Kasumi-1 (cell line): ENCODE results near the gene ALG14.
"Not testable (repeated sequence)": the region's sequence is repeated elsewhere in the genome, so short reads cannot be mapped to it uniquely, and the experiment has no call there.

Experiments used
- DNase-seq, 2 experiments: peaks; one replicate each; lab custom pipeline; 2025; lab: John Stamatoyannopoulos, UW

The ALG14 gene

DNA sequence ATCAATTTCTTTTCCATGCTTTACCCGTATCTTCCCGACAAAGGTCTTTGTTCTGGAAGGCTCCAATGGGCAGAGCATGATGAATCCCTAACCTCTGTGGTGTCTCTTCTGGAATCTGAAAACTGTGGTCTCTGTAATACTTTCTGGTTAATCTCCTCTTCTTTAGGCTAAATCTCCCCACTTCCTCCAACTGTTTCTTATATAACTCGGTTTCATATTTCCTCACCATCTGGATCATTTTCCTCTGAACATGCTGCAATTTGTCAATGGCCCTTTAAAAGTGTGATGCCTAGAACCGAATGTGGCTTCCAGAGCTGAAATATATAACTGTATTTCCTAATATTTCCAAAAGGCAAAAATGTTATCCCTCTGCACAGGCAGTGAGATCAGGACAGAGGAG, 66.1 kb downstream of the ALG14 start:
- peak; percentile 66 to 75 for DNase-seq

DNA sequence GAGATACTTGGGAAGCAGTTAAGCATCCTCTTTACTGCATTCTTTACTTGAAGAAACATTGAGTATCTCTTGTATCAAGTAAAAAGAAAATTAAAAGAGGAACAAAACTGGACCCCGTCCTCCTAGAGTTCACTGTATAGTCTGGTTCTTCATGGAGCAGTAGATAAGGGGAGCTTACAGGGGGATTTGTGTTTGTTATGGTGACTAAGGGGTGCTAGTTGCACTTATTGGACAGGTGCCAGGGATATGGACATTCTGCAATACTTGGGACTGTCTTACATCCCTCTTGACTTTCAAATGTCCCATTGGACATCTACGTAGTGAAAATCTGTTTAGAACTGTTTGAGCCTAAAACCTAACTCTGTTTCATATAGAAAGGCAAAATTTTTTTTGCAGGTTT, 67.2 kb downstream of the ALG14 start:
- no peak for DNase-seq

DNA sequence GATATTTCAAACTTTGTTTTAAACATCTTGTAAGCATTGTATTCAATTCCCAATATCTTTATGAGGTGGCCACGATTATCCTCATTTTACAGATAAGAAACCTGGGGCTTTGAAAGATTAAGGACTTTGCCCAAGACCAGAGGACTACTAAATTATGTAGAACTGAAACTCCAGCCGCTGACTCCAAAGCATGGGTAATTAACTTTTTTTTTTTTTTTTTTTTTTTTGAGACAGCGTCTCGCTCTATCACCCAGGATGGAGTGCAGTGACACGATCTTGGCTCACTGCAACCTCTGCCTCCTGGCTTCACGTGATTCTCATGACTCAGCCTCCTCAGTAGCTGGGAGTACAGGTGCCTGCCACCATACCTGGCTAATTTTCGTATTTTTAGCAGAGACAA, 68.7 kb downstream of the ALG14 start:
- no peak for DNase-seq

DNA sequence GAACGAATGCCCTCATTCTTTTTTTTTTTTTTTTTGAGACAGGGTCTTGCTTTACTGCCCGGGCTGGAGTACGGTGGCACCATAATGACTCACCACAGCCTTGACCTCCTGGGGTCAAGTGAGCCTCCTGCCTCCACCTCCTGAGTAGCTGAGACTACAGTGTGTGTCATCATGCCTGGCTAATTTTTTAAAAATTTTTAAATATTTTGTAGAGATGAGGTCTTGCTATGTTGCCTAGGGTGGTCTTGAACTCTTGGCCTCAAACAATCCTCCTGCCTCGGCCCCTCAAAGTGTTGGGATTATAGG, 69.4 kb downstream of the ALG14 start:
- DNase-seq, result no peak

DNA sequence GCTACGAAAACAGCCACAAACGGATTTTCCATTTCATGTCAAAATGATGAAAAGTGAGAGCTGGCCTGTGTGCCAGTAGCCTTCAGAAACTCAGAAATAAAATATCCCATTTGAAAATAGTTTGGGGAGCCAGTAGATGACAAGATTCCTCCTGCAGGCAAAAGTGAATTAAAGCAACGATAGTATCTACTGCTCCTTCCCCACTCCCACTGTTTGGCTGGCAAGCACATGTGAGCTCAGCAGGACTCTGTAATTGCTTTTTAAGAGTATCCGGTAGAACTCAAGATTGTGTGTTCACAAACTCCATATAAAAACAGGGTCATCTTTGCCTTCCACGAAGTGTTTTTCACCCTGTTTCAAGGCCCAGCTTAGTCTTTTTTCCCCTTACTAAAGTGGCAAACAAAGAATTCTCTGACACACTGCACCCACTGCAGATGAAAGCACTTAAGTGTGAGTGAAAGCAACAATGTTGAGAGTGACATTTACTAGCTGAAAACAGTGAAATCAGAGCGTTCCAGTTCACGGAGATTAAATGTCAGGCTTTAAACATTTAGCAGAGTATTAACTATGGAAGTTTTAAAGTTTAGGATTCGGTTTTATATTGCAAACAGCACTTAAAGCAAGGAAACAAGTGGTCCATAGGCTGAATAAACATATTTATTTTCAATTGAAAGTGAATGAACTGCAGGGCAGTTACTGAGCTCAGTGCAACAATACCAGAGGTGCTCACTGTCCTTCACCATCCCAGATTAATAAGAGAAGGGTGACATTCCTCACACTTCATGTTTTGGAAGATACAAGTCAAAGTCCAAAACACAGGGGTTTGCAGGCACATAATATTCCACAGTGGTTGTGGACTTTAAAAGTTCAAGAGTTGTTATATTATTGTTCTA, 70.0 kb downstream of the ALG14 start:
- no peak for DNase-seq

DNA sequence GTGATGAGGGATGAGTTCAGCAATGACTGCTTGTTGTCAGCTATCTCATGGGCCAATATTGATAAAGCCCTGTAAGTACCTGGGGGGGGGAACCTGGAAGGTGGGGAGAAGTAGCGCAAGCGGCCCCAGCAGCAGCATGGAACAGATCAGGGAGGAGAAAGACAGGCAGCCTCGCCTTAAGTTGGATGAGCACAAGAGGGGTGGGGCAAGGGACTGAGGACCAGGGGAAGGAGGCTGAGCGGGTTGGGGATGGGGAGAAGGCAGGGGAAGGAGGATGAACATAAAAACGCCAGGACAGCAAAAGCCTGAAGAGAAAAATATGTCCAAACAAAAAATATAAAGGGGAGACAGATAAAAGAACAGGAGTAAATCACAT, 70.6 kb downstream of the ALG14 start:
- no peak for DNase-seq

DNA sequence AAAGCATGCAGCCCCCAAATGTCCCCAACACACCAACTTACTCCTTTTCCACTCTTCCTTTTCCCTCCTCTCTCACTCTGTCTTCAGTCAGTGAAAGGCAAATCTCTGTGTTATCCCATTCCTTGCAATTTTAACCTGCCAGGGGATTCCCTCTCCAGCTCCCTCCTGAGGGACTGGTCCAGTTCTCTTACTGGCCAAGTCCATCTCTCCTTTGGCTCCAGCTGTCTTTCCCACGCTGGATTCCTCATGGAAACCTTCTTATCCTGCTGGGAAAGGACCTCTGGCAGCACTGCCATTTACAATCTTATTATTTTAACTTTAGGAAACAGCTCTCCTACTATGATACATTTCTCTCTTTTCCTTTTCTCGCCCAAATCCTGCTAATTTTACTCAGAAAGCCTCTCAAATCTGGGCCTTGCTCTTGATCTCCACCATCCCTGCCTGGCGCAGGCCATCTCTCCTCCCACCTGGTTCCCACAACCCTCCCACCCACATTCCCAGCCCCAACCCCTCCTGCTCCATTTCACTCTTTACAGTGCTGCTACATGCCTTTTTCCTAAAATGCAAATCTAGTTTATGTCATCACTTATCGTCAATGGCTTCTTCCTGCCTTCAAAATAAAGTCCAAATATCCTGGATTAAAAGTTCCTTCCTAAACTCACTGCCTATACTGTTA, 73.2 kb downstream of the ALG14 start:
- no peak for DNase-seq

DNA sequence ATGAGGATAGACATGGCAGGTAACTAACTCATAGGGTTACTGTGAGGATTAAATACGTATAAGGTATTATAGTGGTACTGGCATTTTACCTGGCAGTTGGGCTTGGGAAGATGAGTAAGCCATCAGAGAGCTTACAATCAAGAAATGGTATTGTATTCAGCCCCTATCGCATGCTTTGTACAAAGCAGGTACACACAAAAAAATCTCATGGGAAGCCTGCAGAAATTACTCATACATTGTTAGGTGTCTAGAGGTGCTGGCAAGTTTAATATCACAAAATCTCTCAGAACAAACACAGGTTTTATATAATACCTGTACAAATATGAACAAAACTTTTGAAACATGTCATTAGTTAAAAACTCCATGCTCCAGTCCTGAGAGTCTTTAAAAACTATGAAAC, 74.0 kb downstream of the ALG14 start:
- no peak for DNase-seq

DNA sequence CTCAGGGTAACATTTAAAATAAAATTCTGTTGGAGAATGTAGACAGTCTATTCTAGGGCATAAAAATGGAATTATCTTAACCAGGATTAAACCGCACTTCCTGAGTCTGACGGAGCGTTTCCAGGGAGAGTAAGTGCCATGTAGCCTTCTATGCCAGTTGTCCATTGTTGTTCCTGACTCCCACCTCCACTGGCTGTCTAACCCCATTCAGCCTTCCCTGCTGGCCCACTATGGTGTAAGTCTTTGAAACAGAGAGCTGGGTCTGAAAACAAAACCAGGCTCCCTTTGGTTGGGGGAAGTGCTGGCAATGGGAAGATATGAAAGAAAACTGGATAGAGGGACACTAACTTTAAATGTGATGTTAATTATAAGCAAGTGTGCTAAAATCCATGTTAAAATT, 74.6 kb downstream of the ALG14 start:
- DNase-seq, result no peak

DNA sequence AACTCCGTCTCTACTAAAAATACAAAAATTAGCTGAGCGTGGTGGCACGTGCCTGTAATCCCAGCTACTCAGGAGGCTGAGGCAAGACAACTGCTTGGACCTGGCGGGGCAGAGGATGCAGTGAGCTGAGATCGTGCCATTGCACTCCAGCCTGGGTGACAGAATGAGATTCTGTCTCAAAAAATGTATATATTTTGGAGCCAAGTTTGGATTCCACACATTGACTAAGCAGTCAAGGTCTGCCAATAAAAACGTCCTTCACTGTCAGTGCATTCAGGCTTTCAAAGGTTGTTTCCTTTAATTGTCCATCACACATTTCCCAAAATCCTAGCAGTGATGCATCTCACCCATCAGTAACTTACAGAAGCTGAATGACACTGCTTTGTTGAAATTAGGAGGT, 77.2 kb downstream of the ALG14 start:
- DNase-seq, result not testable (repeated sequence)

DNA sequence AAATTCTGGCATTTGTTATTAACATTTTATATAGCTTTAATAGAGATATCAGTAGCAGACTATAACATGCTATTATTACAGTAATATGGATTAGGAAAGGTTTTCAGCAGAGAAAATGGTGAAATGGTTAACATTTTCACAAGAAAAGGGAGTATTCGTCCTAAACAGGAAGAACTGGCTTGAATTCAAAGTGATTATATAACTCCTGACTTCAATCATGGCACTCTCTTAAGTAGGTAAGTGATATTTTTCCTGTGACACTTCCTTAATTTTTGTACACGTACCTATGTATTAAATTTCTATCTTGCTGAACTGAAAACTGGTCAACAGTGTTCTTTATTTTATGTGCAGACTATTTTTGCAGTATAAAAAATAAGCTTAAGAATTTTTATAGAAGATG, 77.9 kb downstream of the ALG14 start:
- no peak for DNase-seq

DNA sequence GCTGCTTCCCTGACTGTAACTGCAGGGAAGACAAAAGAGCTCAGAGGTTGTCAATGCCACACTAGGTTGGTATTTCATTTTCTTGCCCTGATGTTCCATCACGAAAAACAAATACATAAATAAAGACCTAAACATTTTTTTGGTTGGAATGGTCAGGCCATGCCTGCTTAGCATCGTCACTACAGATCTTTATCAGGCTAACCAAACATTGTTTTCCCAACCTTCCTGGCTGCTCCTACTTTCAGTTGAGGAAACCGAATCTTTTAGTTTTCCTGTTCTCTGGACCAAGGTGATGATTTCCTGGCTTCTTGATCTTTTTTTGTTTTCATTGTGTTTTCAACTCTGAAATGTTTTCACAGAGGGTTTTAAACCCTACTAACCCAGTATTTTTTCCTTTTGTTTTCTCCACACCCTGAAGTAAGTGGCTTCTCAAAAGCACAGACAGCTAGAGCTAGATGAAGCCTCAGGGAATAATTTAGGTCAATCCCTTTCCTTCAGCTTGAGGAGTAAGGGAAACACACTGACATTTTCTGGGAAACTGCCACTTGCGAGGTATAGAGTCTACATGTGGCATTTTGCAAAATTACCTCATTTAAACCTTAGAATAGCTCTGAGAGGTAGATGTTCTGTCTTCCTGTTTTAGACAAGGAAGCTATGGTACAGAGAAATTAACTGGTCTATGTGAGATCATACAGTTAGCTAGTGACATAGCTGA, 78.7 kb downstream of the ALG14 start:
- DNase-seq, result no peak

DNA sequence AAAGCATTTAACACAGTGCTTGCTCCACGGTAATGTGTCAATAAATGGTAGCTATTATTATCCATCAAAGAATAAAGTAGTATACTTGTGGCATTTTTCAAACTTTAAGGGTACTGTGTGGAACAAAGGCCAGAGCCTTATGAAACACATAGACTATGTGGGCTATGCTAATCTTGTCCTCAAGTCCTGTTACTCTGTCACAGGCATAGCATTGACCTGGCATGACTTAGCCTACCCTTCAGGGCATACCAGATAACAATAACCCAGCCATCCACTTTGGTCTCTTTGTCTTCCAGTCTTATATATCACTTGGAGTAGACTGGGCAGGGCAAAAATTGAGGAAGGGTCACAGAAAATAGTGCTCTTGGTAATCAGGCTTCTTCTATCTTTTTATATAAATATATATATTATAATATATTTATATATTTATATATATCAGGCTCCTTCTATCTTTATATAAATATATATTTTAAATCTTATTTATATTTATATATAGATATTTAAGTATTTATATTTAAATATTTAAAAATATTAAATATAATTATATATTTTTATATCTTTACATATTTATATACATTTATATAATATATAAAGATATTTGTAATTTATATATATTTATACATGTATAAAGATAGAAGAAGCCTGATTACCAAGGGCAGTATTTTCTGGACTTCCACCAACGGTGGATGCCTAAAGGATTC, 79.7 kb downstream of the ALG14 start:
- DNase-seq, result no peak

DNA sequence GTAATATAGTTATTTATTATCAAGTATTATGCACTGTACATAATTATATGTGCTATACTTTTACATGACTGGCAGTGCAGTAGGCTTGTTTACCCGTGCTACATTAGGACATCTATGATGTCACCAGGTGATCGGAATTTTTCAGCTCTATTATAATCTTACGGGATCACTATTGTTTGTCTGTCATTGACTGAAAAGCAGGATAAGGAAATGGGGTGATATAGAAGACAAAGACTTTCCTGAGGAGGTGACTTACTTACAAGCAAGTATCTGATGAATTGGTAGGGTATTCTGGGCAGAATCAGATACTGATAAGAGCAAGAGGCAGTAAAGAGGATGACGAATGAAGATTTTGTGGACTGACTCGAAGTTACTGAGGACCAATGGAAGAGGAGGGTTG, 80.6 kb downstream of the ALG14 start:
- no peak for DNase-seq

DNA sequence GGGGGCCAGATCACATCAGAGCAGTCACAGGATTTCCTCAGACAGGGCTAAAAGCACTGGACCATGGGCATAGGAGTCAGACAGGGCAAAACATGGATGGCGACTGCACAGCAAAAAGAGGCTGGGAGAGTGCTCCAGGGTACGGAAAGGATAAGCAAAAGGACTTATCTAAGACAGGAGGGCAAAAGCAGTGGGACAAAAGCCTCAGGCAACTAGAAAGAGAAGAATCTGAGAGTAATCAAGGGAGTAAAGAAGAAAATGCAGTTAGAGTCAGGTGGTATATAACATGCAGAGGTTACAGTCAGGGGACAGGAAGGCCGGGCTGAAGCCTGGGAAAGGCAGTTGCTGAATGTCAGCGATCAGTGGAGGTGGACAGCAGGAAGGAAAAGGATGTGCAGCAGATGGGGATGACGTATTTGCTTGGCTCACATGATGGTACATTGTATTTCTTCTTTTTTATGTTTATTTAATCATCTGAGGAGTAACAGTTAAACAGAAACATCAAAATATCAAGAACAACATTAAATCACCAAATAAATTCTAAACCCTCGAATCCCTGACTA, 82.8 kb downstream of the ALG14 start:
- no peak for DNase-seq

DNA sequence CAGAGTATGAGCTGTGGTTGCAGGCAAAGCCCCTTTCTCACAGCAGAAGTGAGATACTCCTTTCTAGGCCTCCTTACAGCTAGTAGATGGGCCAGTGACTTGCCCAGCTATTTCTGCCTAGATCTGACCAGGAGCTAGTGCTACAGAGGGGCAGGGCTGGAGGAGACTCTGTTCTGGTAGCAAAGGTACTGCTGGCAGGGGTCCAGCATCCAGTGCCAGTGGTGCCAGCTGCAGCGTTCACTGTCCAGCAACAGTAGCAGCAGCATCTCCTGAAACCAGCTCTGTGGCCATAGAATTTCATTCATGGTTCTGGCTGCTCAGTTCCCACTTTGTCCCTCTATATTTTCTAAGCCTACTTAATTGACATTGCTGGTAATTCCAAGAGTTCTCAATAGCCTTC, 83.4 kb downstream of the ALG14 start:
- DNase-seq, result no peak

DNA sequence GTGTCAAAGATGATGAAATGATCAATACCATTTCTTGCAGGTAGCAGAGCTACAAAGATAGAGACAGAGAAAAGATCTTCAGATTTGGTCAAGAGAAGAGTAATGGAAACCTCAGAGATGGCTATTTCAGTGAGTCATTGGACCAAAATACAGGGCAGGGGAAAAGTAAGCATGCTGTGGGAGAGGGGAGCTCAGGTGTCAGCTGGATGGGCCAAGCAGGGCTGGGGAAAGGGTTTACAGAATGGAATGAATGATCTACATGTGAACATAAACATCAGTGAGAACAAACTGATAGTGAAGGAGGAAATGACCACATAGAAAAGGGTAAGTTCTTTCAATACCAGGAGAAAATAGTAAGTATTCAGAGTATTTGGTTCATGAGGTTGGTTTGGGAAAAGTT, 84.4 kb downstream of the ALG14 start:
- DNase-seq, result no peak

DNA sequence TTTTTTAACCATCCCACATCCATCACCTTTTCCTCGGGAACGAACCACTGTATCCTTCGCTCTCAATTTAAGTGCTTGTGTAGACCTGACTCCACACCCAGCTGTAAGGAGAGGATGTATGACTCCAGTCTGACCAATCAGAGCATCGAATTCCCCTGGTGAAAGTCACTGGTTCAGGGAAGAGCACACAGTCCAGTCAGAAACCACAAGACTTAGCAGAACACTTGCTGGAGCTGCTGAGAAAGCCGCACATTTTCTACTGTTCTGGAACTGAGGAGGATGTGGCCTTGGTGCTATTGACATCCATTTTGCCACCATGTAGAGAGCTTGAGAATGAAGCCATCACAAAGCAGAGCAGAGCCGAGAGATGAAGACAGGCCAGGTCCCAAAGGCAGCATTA, 86.0 kb downstream of the ALG14 start:
- DNase-seq, result no peak

DNA sequence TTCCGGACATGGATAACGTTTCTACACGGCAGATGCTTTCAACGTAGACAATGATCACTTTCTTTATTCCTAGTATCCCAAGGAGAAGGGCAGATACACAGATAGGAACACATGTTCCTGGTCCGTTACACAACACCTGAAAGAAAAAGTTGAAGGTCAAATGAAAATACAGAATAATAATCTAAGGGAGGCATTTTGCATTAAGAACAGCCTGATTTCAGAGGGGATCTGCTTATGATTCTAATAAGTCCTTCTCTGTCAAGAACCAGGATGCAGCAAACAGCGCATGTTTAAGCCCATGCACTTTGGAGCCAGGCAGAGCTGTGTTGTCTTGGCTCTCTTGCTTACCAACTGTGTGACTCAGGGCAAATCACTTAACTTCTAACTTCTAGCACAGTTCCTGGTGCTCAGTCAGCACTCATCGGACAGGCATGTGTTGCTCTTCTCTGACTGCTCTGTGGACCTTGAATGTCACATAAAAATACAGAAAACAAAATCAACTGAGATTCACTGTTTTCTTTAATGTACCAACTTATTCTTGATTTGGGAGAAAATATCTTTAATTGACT, 89.5 kb downstream of the ALG14 start:
- no peak for DNase-seq

DNA sequence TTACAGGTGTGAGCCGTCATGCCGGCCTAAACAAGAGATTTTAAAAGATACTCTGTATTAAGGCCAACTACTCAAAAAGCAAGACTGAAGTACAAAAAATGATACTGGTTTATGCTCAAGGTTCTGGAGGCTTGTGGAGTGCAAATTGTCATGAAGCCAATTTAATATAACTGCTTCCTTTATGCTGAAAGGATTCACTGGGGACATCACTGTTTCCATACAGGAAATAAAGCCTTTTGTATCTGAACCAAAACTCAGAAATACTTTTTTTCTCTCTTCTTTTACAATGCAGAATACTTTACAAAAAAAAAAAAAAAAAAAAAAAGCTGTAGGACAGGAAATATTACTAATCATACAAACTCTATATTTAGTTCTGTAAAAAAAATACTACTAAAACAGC, 90.4 kb downstream of the ALG14 start:
- DNase-seq, result no peak

DNA sequence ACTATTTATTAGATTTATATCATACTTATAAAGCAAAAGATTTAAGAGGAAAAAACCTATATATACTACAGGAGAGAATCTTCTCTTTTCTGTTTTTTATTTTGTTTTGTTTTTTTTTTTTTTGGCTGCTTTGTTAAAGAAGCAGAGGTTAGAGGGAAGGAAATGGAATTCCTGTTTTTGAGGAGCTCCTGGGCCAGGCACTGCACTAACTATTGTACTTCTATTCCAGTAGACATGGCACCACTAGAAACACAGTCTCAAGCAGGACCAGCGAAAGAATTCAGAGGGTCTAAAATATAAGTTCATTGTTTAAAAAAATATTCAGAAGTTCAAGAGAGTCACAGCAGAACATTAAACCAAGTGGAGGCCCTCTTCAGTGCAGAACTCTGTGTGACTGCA, 91.2 kb downstream of the ALG14 start:
- no peak for DNase-seq
